ENCODE data around the gene SPIRE1.
"Not testable (repeated sequence)": the region's sequence is repeated elsewhere in the genome, so short reads cannot be mapped to it uniquely, and the experiment has no call there.

SPIRE1 gene

DNA sequence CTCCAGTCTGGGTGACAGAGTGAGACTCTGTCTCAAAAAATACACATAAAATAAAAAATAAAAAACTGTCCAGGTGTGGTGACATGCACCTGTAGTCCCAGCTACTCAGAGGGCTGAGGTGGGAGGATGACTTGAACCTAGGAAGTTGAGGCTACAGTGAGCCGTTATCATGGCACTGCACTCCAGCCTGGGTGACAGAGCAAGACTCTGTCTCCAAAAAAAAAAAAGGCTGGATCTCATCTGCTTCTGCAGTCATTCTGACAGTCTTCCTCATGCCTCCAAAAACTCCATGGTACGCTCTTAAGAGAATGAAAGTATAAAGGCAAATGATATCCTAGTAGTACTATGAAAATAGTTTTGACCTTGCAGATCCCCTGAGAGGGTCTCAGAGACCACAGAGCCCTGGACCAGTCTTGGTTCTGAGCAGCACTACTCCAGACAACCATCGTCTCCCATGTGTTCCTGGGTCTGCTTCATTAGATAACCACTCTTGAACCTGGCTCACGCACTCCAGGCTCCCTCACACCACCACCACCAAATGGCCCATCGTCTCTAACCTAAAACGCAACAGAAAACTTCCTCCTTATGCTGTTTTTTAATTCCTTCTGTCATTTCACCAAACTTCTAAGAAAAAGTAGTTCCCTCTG is 26.0 kb downstream of the SPIRE1 start:
- no peaks in the 10 kb centered on the region for H3K9me3 ChIP-seq (ENCODE audit: insufficient read depth, low read length)
- H3K27ac ChIP-seq (ENCODE audit: low read depth, low read length), result no peak overlapping the region
- no peaks in the 10 kb centered on the region for H3K9me2 ChIP-seq (replicated peaks; ENCODE audit: insufficient read depth, low read length)
- H3K4me2 ChIP-seq (ENCODE audit: low read depth, low read length, poor library complexity, severe bottlenecking), result no peak overlapping the region
- H4K20me1 ChIP-seq (ENCODE audit: low read depth, low read length), result no peaks in the 10 kb centered on the region
- no peak overlapping the region for H3K9ac ChIP-seq (ENCODE audit: low read length)
- no peak overlapping the region for H2AFZ ChIP-seq (ENCODE audit: low read depth, low read length, severe bottlenecking)
- no peaks in the 10 kb centered on the region for H3K27me3 ChIP-seq (ENCODE audit: low read length)
- H3F3A ChIP-seq (ENCODE audit: insufficient read depth), result no peaks in the 10 kb centered on the region
- no peaks in the 10 kb centered on the region for H3K36me3 ChIP-seq (ENCODE audit: low read length)
- H3K4me3 ChIP-seq (ENCODE audit: insufficient read depth, low read length, poor library complexity, severe bottlenecking), result no peak overlapping the region
- TF ChIP-seq, protein P1, sequence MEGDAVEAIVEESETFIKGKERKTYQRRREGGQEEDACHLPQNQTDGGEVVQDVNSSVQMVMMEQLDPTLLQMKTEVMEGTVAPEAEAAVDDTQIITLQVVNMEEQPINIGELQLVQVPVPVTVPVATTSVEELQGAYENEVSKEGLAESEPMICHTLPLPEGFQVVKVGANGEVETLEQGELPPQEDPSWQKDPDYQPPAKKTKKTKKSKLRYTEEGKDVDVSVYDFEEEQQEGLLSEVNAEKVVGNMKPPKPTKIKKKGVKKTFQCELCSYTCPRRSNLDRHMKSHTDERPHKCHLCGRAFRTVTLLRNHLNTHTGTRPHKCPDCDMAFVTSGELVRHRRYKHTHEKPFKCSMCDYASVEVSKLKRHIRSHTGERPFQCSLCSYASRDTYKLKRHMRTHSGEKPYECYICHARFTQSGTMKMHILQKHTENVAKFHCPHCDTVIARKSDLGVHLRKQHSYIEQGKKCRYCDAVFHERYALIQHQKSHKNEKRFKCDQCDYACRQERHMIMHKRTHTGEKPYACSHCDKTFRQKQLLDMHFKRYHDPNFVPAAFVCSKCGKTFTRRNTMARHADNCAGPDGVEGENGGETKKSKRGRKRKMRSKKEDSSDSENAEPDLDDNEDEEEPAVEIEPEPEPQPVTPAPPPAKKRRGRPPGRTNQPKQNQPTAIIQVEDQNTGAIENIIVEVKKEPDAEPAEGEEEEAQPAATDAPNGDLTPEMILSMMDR (IDR thresholded peaks at IDR 0.05; ENCODE audit: insufficient read depth, low read length, poor library complexity, severe bottlenecking), result no peak
- no peak for TF ChIP-seq EZH2phosphoT487 (conservative IDR thresholded peaks at IDR 0.05; ENCODE audit: low read length)
- H3K79me2 ChIP-seq (ENCODE audit: insufficient read depth, low read length), result no peaks in the 10 kb centered on the region

GRCh38 chr18:12630136-12630535 is 27.8 kb downstream of the SPIRE1 start:
- Histone ChIP-seq H3K9ac (ENCODE audit: low read length) (no peak overlapping the region), H4K20me1 (ENCODE audit: low read depth, low read length) (no peaks in the 10 kb centered on the region), H3K9me3 (ENCODE audit: insufficient read depth, low read length) (no peaks in the 10 kb centered on the region), H3F3A (ENCODE audit: insufficient read depth) (no peaks in the 10 kb centered on the region), H3K9me2 (replicated peaks; ENCODE audit: insufficient read depth, low read length) (no peaks in the 10 kb centered on the region), H3K36me3 (ENCODE audit: low read length) (no peaks in the 10 kb centered on the region), H3K79me2 (ENCODE audit: insufficient read depth, low read length) (no peaks in the 10 kb centered on the region), H3K4me2 (ENCODE audit: low read depth, low read length, poor library complexity, severe bottlenecking) (no peak overlapping the region), H3K4me3 (ENCODE audit: insufficient read depth, low read length, poor library complexity, severe bottlenecking) (no peak overlapping the region), H3K27ac (ENCODE audit: low read depth, low read length) (no peak overlapping the region), H3K27me3 (ENCODE audit: low read length) (no peaks in the 10 kb centered on the region), H2AFZ (ENCODE audit: low read depth, low read length, severe bottlenecking) (no peak overlapping the region)
- TF ChIP-seq, protein P1 (IDR thresholded peaks at IDR 0.05; ENCODE audit: insufficient read depth, low read length, poor library complexity, severe bottlenecking), result no peak
- no peak for TF ChIP-seq EZH2phosphoT487 (conservative IDR thresholded peaks at IDR 0.05; ENCODE audit: low read length)

DNA sequence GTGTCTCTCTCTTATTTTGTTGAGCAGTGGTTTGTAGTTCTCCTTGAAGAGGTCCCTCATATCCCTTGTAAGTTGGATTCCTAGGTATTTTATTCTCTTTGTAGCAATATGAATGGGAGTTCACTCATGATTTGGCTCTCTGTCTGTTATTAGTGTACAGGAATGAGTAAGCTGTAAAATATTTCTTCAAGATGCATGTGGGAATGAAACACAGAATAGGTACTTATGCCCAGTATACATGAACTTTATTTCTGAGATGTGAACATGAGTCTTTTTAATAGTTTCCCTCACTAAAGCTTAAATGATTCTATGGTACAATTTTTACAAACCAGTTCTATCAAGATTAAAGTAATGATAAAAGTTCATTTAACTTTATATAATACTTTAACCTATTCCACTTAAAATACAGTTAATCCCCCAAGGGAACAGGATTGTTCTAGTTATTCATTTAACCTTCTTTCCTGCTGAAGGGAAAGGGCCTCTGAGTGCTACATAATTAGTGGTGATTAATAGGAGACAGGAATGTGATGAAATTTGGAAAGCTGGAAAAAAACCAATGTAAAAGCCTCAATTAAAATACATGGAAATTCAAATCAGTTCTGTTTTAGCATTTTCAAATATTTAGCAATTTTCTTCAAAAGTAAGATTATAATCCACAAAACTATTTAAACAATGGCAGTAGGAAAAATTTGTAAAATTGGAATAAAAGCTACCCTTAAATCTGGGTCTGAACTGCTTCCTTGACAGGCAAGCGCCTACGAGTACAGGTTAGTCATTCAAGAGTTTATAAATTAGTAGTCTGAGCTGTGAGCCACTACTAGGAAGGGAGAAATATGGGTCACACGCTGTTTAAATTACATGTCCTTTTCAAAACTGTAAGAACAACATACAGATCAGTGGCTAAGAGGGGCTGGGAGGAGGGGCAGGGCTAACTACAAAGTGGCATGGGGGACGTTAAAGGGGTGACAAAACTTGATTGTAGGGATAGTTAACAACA is 28.9 kb downstream of the SPIRE1 start:
- Histone ChIP-seq H3K4me2 (ENCODE audit: low read depth, low read length, poor library complexity, severe bottlenecking) (no peak overlapping the region), H3K36me3 (ENCODE audit: low read length) (no peaks in the 10 kb centered on the region), H3K27ac (ENCODE audit: low read depth, low read length) (no peak overlapping the region), H3K27me3 (ENCODE audit: low read length) (no peaks in the 10 kb centered on the region), H4K20me1 (ENCODE audit: low read depth, low read length) (no peaks in the 10 kb centered on the region), H3K9me2 (replicated peaks; ENCODE audit: insufficient read depth, low read length) (no peaks in the 10 kb centered on the region), H3K4me3 (ENCODE audit: insufficient read depth, low read length, poor library complexity, severe bottlenecking) (no peak overlapping the region), H3K79me2 (ENCODE audit: insufficient read depth, low read length) (no peaks in the 10 kb centered on the region), H3K9ac (ENCODE audit: low read length) (no peak overlapping the region), H2AFZ (ENCODE audit: low read depth, low read length, severe bottlenecking) (no peak overlapping the region), H3K9me3 (ENCODE audit: insufficient read depth, low read length) (no peaks in the 10 kb centered on the region), H3F3A (ENCODE audit: insufficient read depth) (no peaks in the 10 kb centered on the region)
- no peak for TF ChIP-seq EZH2phosphoT487 (conservative IDR thresholded peaks at IDR 0.05; ENCODE audit: low read length)
- TF ChIP-seq, protein P1 (IDR thresholded peaks at IDR 0.05; ENCODE audit: insufficient read depth, low read length, poor library complexity, severe bottlenecking), result no peak

DNA sequence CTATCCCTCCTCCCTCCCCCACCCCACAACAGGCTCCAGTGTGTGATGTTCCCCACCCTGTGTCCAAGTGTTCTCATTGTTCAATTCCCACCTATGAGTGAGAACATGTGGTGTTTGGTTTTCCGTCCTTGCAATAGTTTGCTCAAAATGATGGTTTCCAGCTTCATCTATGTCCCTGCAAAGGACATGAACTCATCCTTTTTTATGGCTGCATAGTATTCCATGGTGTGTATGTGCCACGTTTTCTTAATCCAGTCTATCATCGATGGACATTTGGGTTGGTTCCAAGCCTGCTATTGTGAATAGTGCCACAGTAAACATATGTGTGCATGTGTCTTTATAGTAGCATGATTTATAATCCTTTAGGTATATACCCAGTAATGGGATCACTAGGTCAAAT is 30.7 kb downstream of the SPIRE1 start:
- H3K27ac ChIP-seq (ENCODE audit: low read depth, low read length); H3K9me2 ChIP-seq (replicated peaks; ENCODE audit: insufficient read depth, low read length); H3K36me3 ChIP-seq (ENCODE audit: low read length); H3F3A ChIP-seq (ENCODE audit: insufficient read depth); H3K9me3 ChIP-seq (ENCODE audit: insufficient read depth, low read length); H3K27me3 ChIP-seq (ENCODE audit: low read length); H3K4me2 ChIP-seq (ENCODE audit: low read depth, low read length, poor library complexity, severe bottlenecking); H4K20me1 ChIP-seq (ENCODE audit: low read depth, low read length); H2AFZ ChIP-seq (ENCODE audit: low read depth, low read length, severe bottlenecking); H3K4me3 ChIP-seq (ENCODE audit: insufficient read depth, low read length, poor library complexity, severe bottlenecking); H3K9ac ChIP-seq (ENCODE audit: low read length); H3K79me2 ChIP-seq (ENCODE audit: insufficient read depth, low read length): not testable (repeated sequence)
